Measurements from ENCODE around the gene SPOCK1. TPM values are rescaled to one million over a fixed set of nuclear protein-coding genes. Genes with fewer than 3 reads are reported as not detected.

The SPOCK1 gene
- total RNA-seq, 1 donor from 2014 or later, result 6.8 TPM

DNA sequence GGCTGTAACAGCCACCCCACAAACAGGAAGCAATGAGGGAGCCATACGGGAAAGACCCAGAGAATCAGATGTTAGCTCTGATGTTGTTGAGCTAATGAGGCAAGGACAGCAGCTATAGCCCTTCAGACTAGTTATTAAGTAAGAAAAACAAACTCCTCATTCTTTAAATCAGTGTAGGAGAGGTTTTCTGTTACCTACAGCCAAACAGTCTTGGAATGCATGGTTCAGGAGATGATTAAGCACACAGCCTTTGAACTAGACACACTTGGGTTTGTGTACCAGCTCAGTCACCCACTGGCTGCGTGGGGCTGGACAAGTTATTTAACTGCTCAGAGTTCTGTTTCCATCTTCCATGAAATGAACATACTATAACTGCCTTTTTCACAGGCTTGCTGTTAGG is 68.1 kb downstream of the SPOCK1 start:
- peak; percentile 75 for FAIRE-seq
- TF ChIP-seq, protein P1, sequence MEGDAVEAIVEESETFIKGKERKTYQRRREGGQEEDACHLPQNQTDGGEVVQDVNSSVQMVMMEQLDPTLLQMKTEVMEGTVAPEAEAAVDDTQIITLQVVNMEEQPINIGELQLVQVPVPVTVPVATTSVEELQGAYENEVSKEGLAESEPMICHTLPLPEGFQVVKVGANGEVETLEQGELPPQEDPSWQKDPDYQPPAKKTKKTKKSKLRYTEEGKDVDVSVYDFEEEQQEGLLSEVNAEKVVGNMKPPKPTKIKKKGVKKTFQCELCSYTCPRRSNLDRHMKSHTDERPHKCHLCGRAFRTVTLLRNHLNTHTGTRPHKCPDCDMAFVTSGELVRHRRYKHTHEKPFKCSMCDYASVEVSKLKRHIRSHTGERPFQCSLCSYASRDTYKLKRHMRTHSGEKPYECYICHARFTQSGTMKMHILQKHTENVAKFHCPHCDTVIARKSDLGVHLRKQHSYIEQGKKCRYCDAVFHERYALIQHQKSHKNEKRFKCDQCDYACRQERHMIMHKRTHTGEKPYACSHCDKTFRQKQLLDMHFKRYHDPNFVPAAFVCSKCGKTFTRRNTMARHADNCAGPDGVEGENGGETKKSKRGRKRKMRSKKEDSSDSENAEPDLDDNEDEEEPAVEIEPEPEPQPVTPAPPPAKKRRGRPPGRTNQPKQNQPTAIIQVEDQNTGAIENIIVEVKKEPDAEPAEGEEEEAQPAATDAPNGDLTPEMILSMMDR (IDR thresholded peaks at IDR 0.05; ENCODE audit: insufficient read depth, low read length, severe bottlenecking), result no peak
- H3K4me3 ChIP-seq (ENCODE audit: low read depth, low read length), result no peak overlapping the region
- peak; percentile 4 for DNase-seq (ENCODE audit: low read depth)
- H3K36me3 ChIP-seq (ENCODE audit: control insufficient read depth, insufficient read depth, low read length), result no peaks in the 10 kb centered on the region
- no peaks in the 10 kb centered on the region for H3K27me3 ChIP-seq (ENCODE audit: control insufficient read depth, insufficient read depth, low read length)

DNA sequence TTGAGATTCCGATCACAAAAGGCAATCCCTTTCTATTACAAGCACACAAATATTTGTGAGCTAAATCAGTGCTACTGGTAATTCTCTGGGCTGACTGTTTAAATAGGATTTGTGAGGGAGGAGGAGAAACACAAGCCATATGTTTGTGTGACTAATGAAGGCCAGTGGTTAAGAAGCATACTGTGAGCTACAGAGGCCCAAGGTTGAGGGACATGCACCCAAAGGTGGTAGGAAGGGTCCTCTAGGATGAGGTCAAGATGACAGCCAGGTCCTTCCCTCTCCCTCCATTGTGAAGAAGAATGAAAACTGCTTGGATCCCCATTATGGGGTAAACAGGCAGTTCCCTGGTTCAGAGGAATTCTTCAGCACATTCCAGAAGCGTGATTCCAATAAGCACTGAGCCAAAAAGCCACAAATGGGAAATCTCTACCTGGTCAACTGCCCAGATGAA is 83.9 kb downstream of the SPOCK1 start:
- FAIRE-seq (no peak), DNase-seq (ENCODE audit: low read depth) (peak; percentile 73)
- Histone ChIP-seq H3K36me3 (ENCODE audit: control insufficient read depth, insufficient read depth, low read length) (no peaks in the 10 kb centered on the region), H3K27me3 (ENCODE audit: control insufficient read depth, insufficient read depth, low read length) (no peaks in the 10 kb centered on the region), H3K4me3 (ENCODE audit: low read depth, low read length) (no peak overlapping the region)
- TF ChIP-seq, protein P1 (IDR thresholded peaks at IDR 0.05; ENCODE audit: insufficient read depth, low read length, severe bottlenecking), result no peak

- Histone ChIP-seq H3K36me3 (ENCODE audit: control insufficient read depth, insufficient read depth, low read length) (no peaks in the 10 kb centered on the region), H3K4me3 (ENCODE audit: low read depth, low read length) (no peak overlapping the region), H3K27me3 (ENCODE audit: control insufficient read depth, insufficient read depth, low read length) (no peaks in the 10 kb centered on the region)
- FAIRE-seq (no peak), DNase-seq (ENCODE audit: low read depth) (no peak)
- TF ChIP-seq, protein P1 (IDR thresholded peaks at IDR 0.05; ENCODE audit: insufficient read depth, low read length, severe bottlenecking), result no peak
Measured at GRCh38 chr5:137414112-137414755, 84.9 kb downstream of the SPOCK1 start.

DNA sequence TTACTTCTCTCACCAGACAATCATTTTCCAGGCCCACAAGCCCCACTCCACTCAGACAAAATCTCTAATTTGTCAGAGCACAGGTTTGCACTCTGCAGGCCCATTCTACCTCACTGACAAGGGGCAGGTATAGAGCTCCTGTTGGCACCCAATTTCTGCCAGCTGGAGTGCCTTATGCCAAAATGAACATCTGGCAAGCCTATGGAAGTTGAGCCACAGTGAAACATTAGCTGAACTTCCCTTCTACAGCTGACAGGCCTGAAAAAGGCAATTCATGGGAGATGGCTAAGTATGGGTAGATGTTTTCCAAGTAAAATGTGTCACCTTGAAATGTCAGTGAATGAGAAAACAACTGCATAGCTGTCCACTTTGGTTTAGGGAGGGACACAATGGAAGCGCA is 87.0 kb downstream of the SPOCK1 start:
- Histone ChIP-seq H3K27me3 (ENCODE audit: control insufficient read depth, insufficient read depth, low read length) (no peaks in the 10 kb centered on the region), H3K4me3 (ENCODE audit: low read depth, low read length) (no peak overlapping the region), H3K36me3 (ENCODE audit: control insufficient read depth, insufficient read depth, low read length) (no peaks in the 10 kb centered on the region)
- no peak for FAIRE-seq
- no peak for DNase-seq (ENCODE audit: low read depth)
- TF ChIP-seq, protein P1 (IDR thresholded peaks at IDR 0.05; ENCODE audit: insufficient read depth, low read length, severe bottlenecking), result no peak

- Histone ChIP-seq H3K4me3 (ENCODE audit: low read depth, low read length) (no peak overlapping the region), H3K27me3 (ENCODE audit: control insufficient read depth, insufficient read depth, low read length) (no peaks in the 10 kb centered on the region), H3K36me3 (ENCODE audit: control insufficient read depth, insufficient read depth, low read length) (no peaks in the 10 kb centered on the region)
- DNase-seq (ENCODE audit: low read depth), result no peak
- no peak for FAIRE-seq
- TF ChIP-seq, protein P1 (IDR thresholded peaks at IDR 0.05; ENCODE audit: insufficient read depth, low read length, severe bottlenecking), result no peak
Measured at GRCh38 chr5:137410234-137411010, 88.7 kb downstream of the SPOCK1 start.

All from bronchial epithelial cell (primary cell).